Measurements from ENCODE around the gene SORBS1.

DNA sequence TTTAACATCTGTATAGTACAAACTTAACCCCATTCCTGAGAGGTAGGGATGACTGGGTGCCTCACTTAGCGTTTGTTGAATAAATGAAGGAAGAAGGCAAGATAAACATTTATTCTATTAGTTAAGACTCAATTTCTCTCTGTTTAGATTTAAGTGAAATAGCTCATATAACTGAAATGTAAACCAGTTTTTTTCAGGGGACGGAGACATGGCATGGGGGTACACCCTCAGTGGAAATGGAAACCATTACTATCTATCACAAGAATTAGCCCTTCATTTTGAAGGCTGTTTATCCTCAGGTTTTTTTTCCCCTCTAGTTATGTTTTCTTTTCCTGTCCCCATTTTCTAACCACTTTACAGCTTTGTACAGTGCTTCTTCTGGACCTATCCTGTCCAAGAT, 234.8 kb downstream of the SORBS1 start:
- no peak for TF ChIP-seq POLR2A (IDR thresholded peaks at IDR 0.05)
- no peak for TF ChIP-seq CTCF (IDR thresholded peaks at IDR 0.05)
